ENCODE measurements around the gene C6orf132.
"Not testable (repeated sequence)": the region's sequence is repeated elsewhere in the genome, so short reads cannot be mapped to it uniquely, and the experiment has no call there.

Gene C6orf132

GRCh38 chr6:42142118-42142835, at the start of gene C6orf132:
C6orf132 (minus strand) TSS chr6:42142620; CDS start chr6:42142444, 176 bp downstream.
- DNase-seq: peak; percentile 34

- DNase-seq: no peak
These were observed 48.2 kb upstream of the C6orf132 start for GRCh38 chr6:42190554-42191183.

- no peak for DNase-seq
These were observed 46.0 kb upstream of the C6orf132 start for GRCh38 chr6:42188406-42188805.

- no peak for DNase-seq
These were observed 43.2 kb upstream of the C6orf132 start for GRCh38 chr6:42185597-42185996.

- DNase-seq: no peak
These were observed 42.1 kb upstream of the C6orf132 start for GRCh38 chr6:42184475-42184874.

GRCh38 chr6:42182101-42182500, 39.7 kb upstream of the C6orf132 start:
- no peak for DNase-seq

GRCh38 chr6:42179945-42180313, 37.5 kb upstream of the C6orf132 start:
- DNase-seq: no peak

- DNase-seq: no peak
These were observed 37.0 kb upstream of the C6orf132 start for GRCh38 chr6:42179261-42179944.

- no peak for DNase-seq
These were observed 35.3 kb upstream of the C6orf132 start for GRCh38 chr6:42177514-42178364.

GRCh38 chr6:42176981-42177380, 34.6 kb upstream of the C6orf132 start:
- DNase-seq: no peak

- DNase-seq: peak; percentile 29
These were observed 33.4 kb upstream of the C6orf132 start for GRCh38 chr6:42175860-42176259.

- no peak for DNase-seq
These were observed 30.7 kb upstream of the C6orf132 start, which contains the start of gene GUCA1A for GRCh38 chr6:42173101-42173500. GUCA1A (plus strand) TSS chr6:42173364; CDS start chr6:42173614, 250 bp downstream.

GRCh38 chr6:42171813-42172581, 29.6 kb upstream of the C6orf132 start:
- DNase-seq: no peak

- not testable (repeated sequence) for DNase-seq
These were observed 27.4 kb upstream of the C6orf132 start for GRCh38 chr6:42169780-42170179.

- DNase-seq: no peak
These were observed 26.2 kb upstream of the C6orf132 start for GRCh38 chr6:42168650-42169049.

GRCh38 chr6:42166444-42167141, 24.2 kb upstream of the C6orf132 start:
- peak; percentile 89 for DNase-seq

- no peak for DNase-seq
These were observed 22.6 kb upstream of the C6orf132 start for GRCh38 chr6:42165016-42165415.

- DNase-seq: no peak
These were observed 21.6 kb upstream of the C6orf132 start for GRCh38 chr6:42163981-42164380.

- DNase-seq: no peak
These were observed 20.4 kb upstream of the C6orf132 start for GRCh38 chr6:42162812-42163211.

- DNase-seq: no peak
These were observed 20.0 kb upstream of the C6orf132 start for GRCh38 chr6:42162384-42162783.

- DNase-seq: no peak
These were observed 17.1 kb upstream of the C6orf132 start for GRCh38 chr6:42159431-42160024.
